Posterior vena cava (tissue), 2 donors: ENCODE results near the gene NDUFS8. TPM values are rescaled to one million over a fixed set of nuclear protein-coding genes. Genes with fewer than 3 reads are reported as not detected.

ENCODE experiments used
- DNase-seq: peaks from one replicate; pipeline ENCODE4 v3.0.0-alpha.2; 2020; ENCODE audit warnings: low spot score
- intact Hi-C, 2 donors: fragments of 100-400 bp; cut with DNase I; formaldehyde crosslinking; loops; one replicate each; pipeline versions ENCODE4 v1.14.1 to v1.14.2; 2022 to 2023
- total RNA-seq, 2 donors: library from RNA; stranded (reverse); fragmentation: NEBNext Ultra II Directional; extraction: Animal tissue kit (Norgen Biotek cat#: 25700); gene quantifications; one replicate each; pipeline ENCODE4 v1.2.1, GENCODE V29; 2021
- donor health status: DM: yes; HTN: yes; CAD: no.
- donor health status: DM: yes; HTN: yes; CAD: no.

The NDUFS8 gene
- total RNA-seq, 2 donors from 2014 or later: 95.3 to 101 TPM

DNA sequence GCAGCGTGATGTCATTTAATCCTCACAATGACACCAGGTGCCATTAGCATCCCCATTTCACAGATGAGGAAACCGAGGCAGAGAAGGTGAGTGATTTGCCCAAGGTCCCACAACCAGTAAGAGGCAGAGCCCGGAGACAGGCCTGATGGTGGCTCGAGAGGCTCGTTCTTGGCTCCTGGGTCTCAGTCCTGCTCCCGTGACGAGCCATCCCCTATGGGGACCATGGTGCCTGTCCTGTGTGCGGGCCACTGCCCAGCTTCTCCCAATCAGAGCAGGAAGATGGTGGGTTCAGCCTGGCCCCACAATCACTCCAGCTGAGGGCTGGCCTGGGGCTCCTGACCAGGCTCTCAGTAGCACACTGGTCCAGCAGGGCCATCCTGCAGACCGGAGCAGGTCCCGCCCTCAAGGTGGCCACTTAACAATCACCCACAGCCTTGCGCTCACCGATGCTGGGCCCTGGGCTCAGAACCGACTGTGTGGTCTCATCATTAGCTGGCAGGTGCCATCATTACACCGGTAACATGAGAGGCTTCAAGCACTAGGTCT, 16.8 kb upstream of the NDUFS8 start:
- intact Hi-C loops: no loop called here
- DNase-seq: no peak

DNA sequence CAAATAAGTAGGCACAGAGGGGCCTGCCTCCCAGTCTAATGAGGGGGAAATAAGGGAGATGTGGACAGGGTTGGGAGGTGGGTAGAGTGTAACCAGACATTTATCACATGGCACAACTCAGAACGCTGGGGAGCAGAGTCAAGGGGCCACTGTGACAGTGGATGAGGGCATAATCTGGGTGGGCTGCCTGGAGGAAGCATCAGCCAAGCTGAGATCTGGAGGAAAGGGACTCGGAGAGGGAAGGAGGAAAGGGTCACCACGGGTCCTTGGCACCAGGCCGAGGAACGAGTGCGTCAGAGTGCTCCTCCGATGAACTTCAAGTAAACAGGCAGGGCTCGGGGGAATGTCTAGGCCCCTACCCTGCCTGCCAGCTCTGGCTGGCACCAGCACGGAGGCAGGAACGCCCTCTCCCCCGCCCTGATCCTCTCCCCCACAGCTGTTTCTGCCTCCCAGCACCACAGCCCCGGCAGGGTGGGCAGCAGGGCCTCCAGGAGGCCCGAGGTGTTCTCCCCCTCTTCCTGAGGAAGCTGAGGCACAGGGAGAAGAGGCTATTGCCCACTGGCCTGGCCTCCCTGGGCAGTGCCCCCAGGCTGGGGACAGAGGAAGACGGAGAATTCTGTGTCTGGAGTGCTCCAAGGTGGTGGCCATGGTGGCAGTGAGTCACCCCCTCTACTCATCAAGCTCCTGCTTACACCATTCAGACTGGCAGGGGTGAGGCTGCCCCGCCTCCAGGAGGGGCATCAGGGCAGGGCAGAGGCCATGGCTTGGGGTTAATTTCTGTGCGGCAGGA, 16.1 kb upstream of the NDUFS8 start:
- peak; percentile 88 for DNase-seq
- intact Hi-C loops: no loop called here

DNA sequence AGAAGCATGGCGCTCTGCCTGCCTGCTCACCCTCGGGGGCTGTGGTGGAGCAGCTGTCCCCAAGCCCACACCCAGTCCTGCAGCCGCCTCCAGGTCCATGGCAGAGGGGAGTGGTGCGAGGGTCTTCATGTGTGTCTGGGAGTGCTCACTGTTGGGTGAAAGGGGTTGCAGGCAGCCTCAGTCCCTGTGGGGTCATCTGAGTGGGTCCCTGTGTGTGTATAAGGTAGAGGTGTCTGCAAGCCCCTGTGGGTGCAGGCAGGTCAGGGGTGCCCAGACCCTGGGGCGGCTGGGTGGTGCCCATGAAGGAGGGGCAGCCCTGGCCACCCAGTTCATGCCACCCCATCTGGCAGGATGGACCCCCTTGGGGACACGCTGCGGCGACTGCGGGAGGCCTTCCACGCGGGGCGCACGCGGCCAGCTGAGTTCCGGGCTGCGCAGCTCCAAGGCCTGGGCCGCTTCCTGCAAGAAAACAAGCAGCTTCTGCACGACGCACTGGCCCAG, 15.5 kb upstream of the NDUFS8 start:
- no peak for DNase-seq
- intact Hi-C loops: no loop called here

- DNase-seq: no peak
- intact Hi-C loops: no loop called here
Observed at GRCh38 chr11:68015467-68015866, 15.0 kb upstream of the NDUFS8 start.

GRCh38 chr11:68016161-68016903, 14.1 kb upstream of the NDUFS8 start:
- intact Hi-C loops: no loop called here
- no peak for DNase-seq

- intact Hi-C loops: no loop called here
- no peak for DNase-seq
Observed at GRCh38 chr11:68016904-68017817, 13.3 kb upstream of the NDUFS8 start.

DNA sequence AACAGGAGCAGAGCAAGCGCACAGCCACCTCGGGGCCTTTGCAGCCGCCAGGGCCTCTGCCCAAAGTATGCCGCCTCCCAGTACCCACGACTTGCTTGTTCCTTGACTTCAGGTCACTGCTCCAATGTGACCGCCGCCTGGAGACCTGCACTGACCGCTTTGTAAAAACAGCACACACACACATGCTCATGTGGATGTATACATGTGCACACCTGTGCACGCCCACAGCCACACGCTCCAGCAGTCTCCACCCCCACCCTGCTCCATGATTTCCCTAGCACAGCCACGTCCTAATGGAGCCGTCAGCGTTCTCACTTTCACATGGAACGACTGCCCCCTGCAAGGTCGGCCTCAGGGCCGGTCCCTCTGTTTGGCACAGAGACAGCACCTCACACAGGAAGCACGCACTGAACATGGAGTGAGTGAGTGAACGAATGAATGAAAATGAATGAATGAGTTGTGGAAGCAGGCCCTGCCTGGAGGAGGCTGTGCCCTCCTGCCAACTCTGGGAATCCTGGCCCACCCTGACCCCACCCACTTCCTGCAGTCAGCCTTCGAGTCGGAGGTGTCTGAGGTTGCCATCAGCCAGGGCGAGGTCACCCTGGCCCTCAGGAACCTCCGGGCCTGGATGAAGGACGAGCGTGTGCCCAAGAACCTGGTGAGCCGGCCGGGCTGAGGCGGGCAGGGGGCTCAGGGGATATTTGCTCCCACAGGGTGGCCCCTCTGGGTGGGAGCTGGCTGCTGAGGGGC, 12.3 kb upstream of the NDUFS8 start:
- intact Hi-C loops: no loop called here
- DNase-seq: no peak

- intact Hi-C loops: no loop called here
- no peak for DNase-seq
Observed at GRCh38 chr11:68018730-68019190, 11.7 kb upstream of the NDUFS8 start.

DNA sequence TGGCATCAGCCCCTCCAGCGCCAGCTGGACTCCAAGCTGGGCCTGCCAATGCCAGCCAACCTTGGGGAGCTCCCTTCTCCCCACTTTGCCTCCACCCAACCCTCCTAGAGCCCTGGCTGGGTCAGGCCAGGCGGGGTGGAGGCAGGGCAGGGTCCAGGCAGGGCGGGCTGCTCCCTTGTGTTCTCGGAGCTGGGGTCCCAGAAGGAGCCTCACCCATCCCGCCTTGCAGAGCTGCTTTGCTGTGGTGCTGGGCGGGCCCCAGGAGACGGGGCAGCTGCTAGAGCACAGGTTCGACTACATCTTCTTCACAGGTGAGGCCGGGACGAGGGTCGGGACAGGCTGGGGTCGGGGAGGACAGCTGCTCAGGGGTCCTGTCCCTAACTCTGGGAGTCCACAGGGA, 11.0 kb upstream of the NDUFS8 start:
- intact Hi-C loops: no loop called here
- no peak for DNase-seq

DNA sequence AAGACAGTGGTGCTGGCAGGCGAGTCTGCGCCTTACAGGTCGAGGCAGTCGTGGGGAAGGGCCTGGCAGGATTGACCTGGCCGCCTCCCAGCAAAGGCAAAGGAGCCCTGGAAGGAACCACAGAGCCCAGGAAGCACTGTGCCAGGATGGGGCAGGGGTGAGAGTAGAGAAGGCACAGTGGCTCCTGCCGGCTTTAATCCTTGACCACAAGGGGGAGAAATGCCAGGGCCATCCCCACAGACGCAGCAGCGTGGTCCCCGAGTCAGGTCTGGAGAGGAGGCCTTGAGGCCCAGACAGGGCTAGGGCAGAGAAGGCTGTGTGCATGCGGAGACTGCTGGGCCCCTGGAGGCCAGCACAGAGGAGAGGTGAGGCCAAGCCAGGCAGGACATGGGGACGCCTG, 9.9 kb upstream of the NDUFS8 start:
- no peak for DNase-seq
- intact Hi-C loops: no loop called here

- intact Hi-C loops: no loop called here
- DNase-seq: no peak
Observed at GRCh38 chr11:68021167-68021787, 9.2 kb upstream of the NDUFS8 start.

GRCh38 chr11:68022531-68022930, 8.0 kb upstream of the NDUFS8 start:
- no peak for DNase-seq
- intact Hi-C loops: no loop called here

DNA sequence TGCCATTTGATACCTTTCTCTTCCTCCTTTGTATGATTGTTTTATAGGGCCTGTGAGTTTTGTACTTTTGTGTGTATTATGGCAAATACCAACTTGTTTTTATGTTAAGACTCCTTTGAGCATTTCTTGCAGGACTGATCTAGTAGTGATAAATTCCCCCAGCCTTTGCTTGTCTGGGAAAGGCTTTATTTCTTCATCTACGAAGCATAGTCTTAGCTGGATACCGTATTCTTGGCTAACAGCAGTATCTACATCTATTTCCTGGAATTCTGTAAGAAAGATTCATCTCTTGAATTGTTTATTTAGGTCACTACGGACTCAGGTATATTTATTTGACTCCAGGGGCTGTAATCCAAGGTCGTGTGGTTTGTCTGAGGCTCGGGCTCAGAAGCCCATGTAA, 6.0 kb upstream of the NDUFS8 start:
- no peak for DNase-seq
- intact Hi-C loops: no loop called here

- intact Hi-C loops: no loop called here
- DNase-seq: no peak
Observed at GRCh38 chr11:68025047-68025446, 5.4 kb upstream of the NDUFS8 start.

- intact Hi-C loops: no loop called here
- DNase-seq: no peak
Observed at GRCh38 chr11:68026391-68027105, 3.9 kb upstream of the NDUFS8 start.

GRCh38 chr11:68027667-68028066, 2.8 kb upstream of the NDUFS8 start:
- intact Hi-C loops: no loop called here
- DNase-seq: no peak

GRCh38 chr11:68028802-68029545, 1.5 kb upstream of the NDUFS8 start:
- no peak for DNase-seq

More at GRCh38 chr11:68028802-68029545, 1.5 kb upstream of the NDUFS8 start:
- intact Hi-C loops: no loop called here
